Measurements from ENCODE around the gene TRIM7.

TRIM7 gene

GRCh38 chr5:181207960-181208253 is 2.9 kb upstream of the TRIM7 start:
- peaks cover 14 to 16% of the 10 kb centered on the region in 2 experiments for H3K27me3 ChIP-seq (ENCODE audit: control insufficient read depth in 1 of 2, insufficient read depth in 1 of 2, low read length in 2 of 2)
- no peak overlapping the region for H3K27ac ChIP-seq (ENCODE audit: low read length, poor library complexity, severe bottlenecking)
- DNase-seq = no peak
- H3K79me1 ChIP-seq (replicated peaks; ENCODE audit: low read length, poor library complexity, severe bottlenecking) = no peaks in the 10 kb centered on the region
- H3K9ac ChIP-seq (ENCODE audit: low read length) = peak overlapping the region; percentile 92
- H3K23ac ChIP-seq (ENCODE audit: low read length in 2 of 2) = no peak overlapping the region
- no peak overlapping the region for H3K18ac ChIP-seq (ENCODE audit: low read depth in 1 of 2, low read length in 2 of 2)
- H2AK5ac ChIP-seq (ENCODE audit: low read length, severe bottlenecking) = no peak overlapping the region
- no peak overlapping the region for H3K14ac ChIP-seq (ENCODE audit: low read length in 2 of 2)
- H2BK12ac ChIP-seq (ENCODE audit: low read length in 2 of 2) = no peak overlapping the region
- 91% methylated on average over 2 of the region's 3 CpGs for WGBS
- H3K36me3 ChIP-seq (ENCODE audit: control insufficient read depth in 1 of 2, insufficient read depth in 2 of 2, low read depth in 1 of 2, low read length in 2 of 2) = no peaks in the 10 kb centered on the region
- H3K4me3 ChIP-seq (ENCODE audit: insufficient read depth in 1 of 2, low read depth in 1 of 2, low read length in 2 of 2) = peak overlapping the region in 1 of 2 experiments; percentile 28
- no peak overlapping the region for H2BK15ac ChIP-seq (ENCODE audit: low read depth, poor library complexity, severe bottlenecking)
- H3K9me3 ChIP-seq (ENCODE audit: control insufficient read depth, low read length) = no peaks in the 10 kb centered on the region
- no peak overlapping the region for H4K8ac ChIP-seq (ENCODE audit: low read length)
- H4K91ac ChIP-seq (ENCODE audit: low read length) = no peak overlapping the region
- H2AFZ ChIP-seq (ENCODE audit: low read depth, low read length) = no peak overlapping the region
- no peak overlapping the region for H3K4ac ChIP-seq (ENCODE audit: low read depth in 1 of 2, low read length in 2 of 2)
- H2BK5ac ChIP-seq (ENCODE audit: low read depth, low read length, poor library complexity, severe bottlenecking) = no peak overlapping the region
- peaks cover 27% of the 10 kb centered on the region for H3K4me1 ChIP-seq (ENCODE audit: control insufficient read depth, insufficient read depth, low read depth, low read length)
- H2BK120ac ChIP-seq (ENCODE audit: low read depth, low read length) = no peak overlapping the region
- no peak overlapping the region for H3K4me2 ChIP-seq (ENCODE audit: low read length, poor library complexity, severe bottlenecking)

GRCh38 chr5:181207214-181207959 is 2.4 kb upstream of the TRIM7 start:
- H3K18ac ChIP-seq (ENCODE audit: low read depth in 1 of 2, low read length in 2 of 2) = peak overlapping the region; percentile 48 to 71
- no peaks in the 10 kb centered on the region for H3K79me1 ChIP-seq (replicated peaks; ENCODE audit: low read length, poor library complexity, severe bottlenecking)
- peak overlapping the region; percentile 92 for H3K9ac ChIP-seq (ENCODE audit: low read length)
- no peak overlapping the region for H4K8ac ChIP-seq (ENCODE audit: low read length)
- WGBS = under 1% methylated on average over 25 of the region's 36 CpGs
- H3K9me3 ChIP-seq (ENCODE audit: control insufficient read depth, low read length) = no peaks in the 10 kb centered on the region
- H3K36me3 ChIP-seq (ENCODE audit: control insufficient read depth in 1 of 2, insufficient read depth in 2 of 2, low read depth in 1 of 2, low read length in 2 of 2) = no peaks in the 10 kb centered on the region
- no peak overlapping the region for H2AK5ac ChIP-seq (ENCODE audit: low read length, severe bottlenecking)
- H3K4ac ChIP-seq (ENCODE audit: low read depth in 1 of 2, low read length in 2 of 2) = peak overlapping the region in 1 of 2 experiments; percentile 26
- no peak overlapping the region for H2BK12ac ChIP-seq (ENCODE audit: low read length in 2 of 2)
- no peak overlapping the region for H4K91ac ChIP-seq (ENCODE audit: low read length)
- H3K27ac ChIP-seq (ENCODE audit: low read length, poor library complexity, severe bottlenecking) = peak overlapping the region; percentile 73
- no peak overlapping the region for H2BK15ac ChIP-seq (ENCODE audit: low read depth, poor library complexity, severe bottlenecking)
- peaks cover 27% of the 10 kb centered on the region for H3K4me1 ChIP-seq (ENCODE audit: control insufficient read depth, insufficient read depth, low read depth, low read length)
- peaks cover 16 to 17% of the 10 kb centered on the region in 2 experiments for H3K27me3 ChIP-seq (ENCODE audit: control insufficient read depth in 1 of 2, insufficient read depth in 1 of 2, low read length in 2 of 2)
- H3K23ac ChIP-seq (ENCODE audit: low read length in 2 of 2) = no peak overlapping the region
- no peak overlapping the region for H2BK5ac ChIP-seq (ENCODE audit: low read depth, low read length, poor library complexity, severe bottlenecking)
- peak overlapping the region; percentile 54 to 90 for H3K4me3 ChIP-seq (ENCODE audit: insufficient read depth in 1 of 2, low read depth in 1 of 2, low read length in 2 of 2)
- H3K4me2 ChIP-seq (ENCODE audit: low read length, poor library complexity, severe bottlenecking) = peak overlapping the region; percentile 73
- H2BK120ac ChIP-seq (ENCODE audit: low read depth, low read length) = no peak overlapping the region
- peak; percentile 95 for DNase-seq
- H2AFZ ChIP-seq (ENCODE audit: low read depth, low read length) = peak overlapping the region; percentile 76
- no peak overlapping the region for H3K14ac ChIP-seq (ENCODE audit: low read length in 2 of 2)

DNA sequence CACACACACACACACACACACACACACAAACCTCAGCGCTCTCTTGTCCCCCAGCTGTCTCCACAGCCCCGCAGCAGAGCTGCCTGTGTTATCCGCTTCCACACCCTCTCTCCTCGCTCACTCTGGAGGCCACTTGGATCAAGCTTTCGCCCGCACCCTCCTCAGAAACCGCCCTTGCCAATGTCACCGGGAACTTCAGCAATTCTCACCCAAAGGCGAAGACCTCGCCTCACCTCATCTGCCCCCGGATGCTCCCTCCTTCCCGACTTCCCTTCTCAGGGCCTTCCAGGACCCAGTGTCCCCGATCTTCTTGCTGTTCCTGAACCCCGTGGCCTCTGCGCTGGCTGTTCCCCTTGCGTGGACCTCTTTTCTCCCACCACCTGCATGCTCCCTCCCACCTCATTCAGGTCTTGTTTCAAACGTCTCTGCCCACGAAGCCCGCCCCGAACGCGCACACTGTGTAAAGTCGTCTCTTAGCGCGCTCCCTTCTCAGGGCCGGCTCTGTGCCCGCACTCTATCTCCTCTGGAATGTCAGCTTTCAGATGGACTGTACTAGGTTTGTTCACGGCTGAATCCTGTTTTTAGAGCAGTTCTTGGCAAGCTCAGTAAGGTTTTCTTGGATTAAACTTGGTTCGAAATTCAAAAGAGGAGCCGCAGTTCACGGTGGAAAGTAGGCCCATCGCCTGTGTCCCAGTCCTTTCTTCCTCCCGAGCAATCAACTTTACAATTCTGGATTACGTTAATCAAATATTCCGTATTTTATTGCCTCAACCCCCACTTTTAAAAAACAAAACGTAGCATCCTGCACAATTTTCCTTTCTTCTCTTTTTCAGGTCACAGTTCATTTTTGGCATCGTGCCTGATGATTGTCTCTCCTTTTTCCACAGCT is 1.0 kb upstream of the TRIM7 start:
- Histone ChIP-seq H4K8ac (ENCODE audit: low read length) (no peak overlapping the region), H3K4me1 (ENCODE audit: control insufficient read depth, insufficient read depth, low read depth, low read length) (peaks cover 27% of the 10 kb centered on the region), H4K91ac (ENCODE audit: low read length) (no peak overlapping the region), H2BK12ac (ENCODE audit: low read length in 2 of 2) (no peak overlapping the region), H2BK15ac (ENCODE audit: low read depth, poor library complexity, severe bottlenecking) (no peak overlapping the region), H3K4me3 (ENCODE audit: insufficient read depth in 1 of 2, low read depth in 1 of 2, low read length in 2 of 2) (peak overlapping the region; percentile 36 to 90), H2AK5ac (ENCODE audit: low read length, severe bottlenecking) (no peak overlapping the region), H3K18ac (ENCODE audit: low read depth in 1 of 2, low read length in 2 of 2) (peak overlapping the region in 1 of 2 experiments; percentile 18), H3K14ac (ENCODE audit: low read length in 2 of 2) (no peak overlapping the region), H3K79me1 (replicated peaks; ENCODE audit: low read length, poor library complexity, severe bottlenecking) (no peaks in the 10 kb centered on the region), H3K27me3 (ENCODE audit: control insufficient read depth in 1 of 2, insufficient read depth in 1 of 2, low read length in 2 of 2) (peaks cover 20 to 28% of the 10 kb centered on the region in 2 experiments), H3K9me3 (ENCODE audit: control insufficient read depth, low read length) (no peaks in the 10 kb centered on the region), H3K9ac (ENCODE audit: low read length) (peak overlapping the region; percentile 62), H3K4me2 (ENCODE audit: low read length, poor library complexity, severe bottlenecking) (peak overlapping the region; percentile 66), H3K4ac (ENCODE audit: low read depth in 1 of 2, low read length in 2 of 2) (no peak overlapping the region), H3K36me3 (ENCODE audit: control insufficient read depth in 1 of 2, insufficient read depth in 2 of 2, low read depth in 1 of 2, low read length in 2 of 2) (no peaks in the 10 kb centered on the region), H2AFZ (ENCODE audit: low read depth, low read length) (no peak overlapping the region), H2BK5ac (ENCODE audit: low read depth, low read length, poor library complexity, severe bottlenecking) (no peak overlapping the region), H3K27ac (ENCODE audit: low read length, poor library complexity, severe bottlenecking) (no peak overlapping the region), H3K23ac (ENCODE audit: low read length in 2 of 2) (no peak overlapping the region), H2BK120ac (ENCODE audit: low read depth, low read length) (no peak overlapping the region)
- peak; percentile 53 for DNase-seq
- 7% methylated on average over 37 of the region's 37 CpGs for WGBS
